Fibroblast of lung (primary cell): ENCODE data around the gene SFMBT2.

ENCODE experiments used
- EZH2 ChIP-seq: IDR thresholded peaks from 2 replicates; pipeline ENCODE4 v1.5.1; 2012; ENCODE audit warnings: low read length, control low read depth, mild to moderate bottlenecking; ENCODE audit errors: missing control alignments
- TF ChIP-seq, protein P1 (sequence below), 2 donors: IDR thresholded peaks in 1 of 2; conservative IDR thresholded peaks in 1 of 2; 1 replicate in 1 of 2; 2 replicates in 1 of 2; pipeline ENCODE4 v1.5.1; 2011 to 2012; ENCODE audit warnings: low read length in 2 of 2, control low read depth in 1 of 2, inconsistent platforms in 1 of 2, low read depth in 1 of 2, mild to moderate bottlenecking in 1 of 2

DNA sequence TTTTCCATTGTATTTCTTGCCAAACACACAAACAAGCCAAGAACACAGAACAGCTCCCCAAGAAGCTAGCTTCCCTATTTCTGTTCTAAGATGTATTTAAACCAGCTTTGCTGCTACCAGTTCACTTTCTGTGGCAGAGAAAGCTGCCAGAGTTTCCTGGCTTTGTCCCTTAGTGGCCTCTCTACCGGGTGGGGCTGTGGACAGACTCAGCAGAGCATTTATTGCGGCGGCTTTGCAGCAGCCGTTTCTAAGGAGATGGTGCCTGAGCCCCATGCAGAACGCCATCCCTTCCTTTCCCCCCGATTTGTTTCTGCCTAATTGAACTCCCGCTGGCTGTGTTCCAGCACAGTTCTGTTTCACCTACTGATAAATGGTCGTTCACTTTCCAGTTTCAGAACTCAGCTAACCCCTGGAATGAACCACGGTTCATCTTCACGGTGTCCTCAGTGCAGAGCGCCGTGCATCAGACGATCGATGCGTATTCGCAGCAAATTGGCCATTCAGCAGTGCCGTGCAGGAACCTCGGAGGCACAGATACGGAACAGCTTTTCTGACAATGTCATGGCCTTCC lies 33.8 kb upstream of the SFMBT2 start:
- TF ChIP-seq, protein P1, sequence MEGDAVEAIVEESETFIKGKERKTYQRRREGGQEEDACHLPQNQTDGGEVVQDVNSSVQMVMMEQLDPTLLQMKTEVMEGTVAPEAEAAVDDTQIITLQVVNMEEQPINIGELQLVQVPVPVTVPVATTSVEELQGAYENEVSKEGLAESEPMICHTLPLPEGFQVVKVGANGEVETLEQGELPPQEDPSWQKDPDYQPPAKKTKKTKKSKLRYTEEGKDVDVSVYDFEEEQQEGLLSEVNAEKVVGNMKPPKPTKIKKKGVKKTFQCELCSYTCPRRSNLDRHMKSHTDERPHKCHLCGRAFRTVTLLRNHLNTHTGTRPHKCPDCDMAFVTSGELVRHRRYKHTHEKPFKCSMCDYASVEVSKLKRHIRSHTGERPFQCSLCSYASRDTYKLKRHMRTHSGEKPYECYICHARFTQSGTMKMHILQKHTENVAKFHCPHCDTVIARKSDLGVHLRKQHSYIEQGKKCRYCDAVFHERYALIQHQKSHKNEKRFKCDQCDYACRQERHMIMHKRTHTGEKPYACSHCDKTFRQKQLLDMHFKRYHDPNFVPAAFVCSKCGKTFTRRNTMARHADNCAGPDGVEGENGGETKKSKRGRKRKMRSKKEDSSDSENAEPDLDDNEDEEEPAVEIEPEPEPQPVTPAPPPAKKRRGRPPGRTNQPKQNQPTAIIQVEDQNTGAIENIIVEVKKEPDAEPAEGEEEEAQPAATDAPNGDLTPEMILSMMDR (conservative IDR thresholded peaks at IDR 0.05 in 1 of 2, IDR thresholded peaks at IDR 0.05 in 1 of 2; ENCODE audit: low read depth in 1 of 2, low read length in 2 of 2), result no peak
- no peak for TF ChIP-seq EZH2
